ENCODE measurements around the gene C21orf91. TPM values are rescaled to one million over a fixed set of nuclear protein-coding genes. Genes with fewer than 3 reads are reported as not detected.

The C21orf91 gene
- total and polyA plus RNA-seq, 9 of the 15 experiments (the other 6 are each of a cell fraction or from before 2014, with no cell fraction given) = 3.9 to 14.1 (median 12.1) TPM

DNA sequence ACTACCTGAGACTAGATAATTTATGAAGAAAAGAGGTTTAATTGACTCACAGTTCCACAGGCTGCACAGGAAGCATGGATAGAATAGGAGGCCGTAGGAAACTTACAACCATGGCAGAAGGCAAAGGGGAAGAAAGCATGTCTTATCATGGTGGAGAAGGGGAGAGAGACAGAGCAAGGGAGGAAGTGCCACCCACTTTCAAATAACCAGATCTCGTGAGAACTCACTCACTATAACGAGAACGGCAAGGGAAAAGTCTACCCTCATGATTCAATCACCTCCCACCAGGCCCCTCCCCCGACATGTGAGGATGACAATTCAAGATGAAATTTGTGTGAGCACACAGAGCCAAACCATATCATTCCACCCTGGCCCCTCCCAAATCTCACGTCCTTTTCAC lies 4.7 kb upstream of the C21orf91 start:
- H3K9me3 ChIP-seq (replicated peaks; ENCODE audit: control insufficient read depth, insufficient read depth, low read depth, low read length) = no peaks in the 10 kb centered on the region
- H3K4me1 ChIP-seq (replicated peaks in 1 of 2; ENCODE audit: control insufficient read depth in 2 of 2, insufficient read depth in 2 of 2, low read length in 2 of 2) = peaks cover 6 to 8% of the 10 kb centered on the region in 2 experiments; a peak in 3 of 5 replicates
- intact Hi-C loops (cut with micrococcal nuclease) (no loop called here), in situ Hi-C loops (cut with MboI) (no loop called here)
- no TSS peak for BruUV-seq (replicated peaks)
- H3K27ac ChIP-seq (ENCODE audit: extremely low read depth, low read depth, low read length) = no peak overlapping the region
- no peaks in the 10 kb centered on the region for H3K9me1 ChIP-seq (ENCODE audit: control insufficient read depth, insufficient read depth, low read length)
- no peaks in the 10 kb centered on the region for H3K36me3 ChIP-seq (ENCODE audit: control insufficient read depth, insufficient read depth, low read length)
- ChIA-PET POLR2A (interaction anchor here (2.6 kb wide), 1 partner anchor 11 kb away, joined by 6 read pairs; no protein-coding TSS in a partner anchor), CTCF (ENCODE audit: low intra/inter-chr PET ratio) (no interaction called here)
- H2AFZ ChIP-seq (ENCODE audit: low read depth, low read length) = peak overlapping the region; percentile 76
- H3K27me3 ChIP-seq (ENCODE audit: control insufficient read depth in 2 of 2, insufficient read depth in 2 of 2, low read length in 2 of 2) = no peaks in the 10 kb centered on the region
- no peak overlapping the region for H3K9ac ChIP-seq (ENCODE audit: insufficient read depth in 1 of 2, low read depth in 2 of 2, low read length in 2 of 2)
- FAIRE-seq (no peak), DNase-seq (ENCODE audit: extremely low read depth in 1 of 4, low spot score in 3 of 4) (peak in 1 of 4 experiments; percentile 16), ATAC-seq (0 out of 3 replicates have a peak, but pooled peaks have one; percentile 4)
- no peaks in the 10 kb centered on the region for H4K20me1 ChIP-seq (replicated peaks; ENCODE audit: control insufficient read depth, insufficient read depth, low read length)
- WGBS (ENCODE audit: insufficient coverage, low coverage, missing lambda C conversion rate) = 7% methylated on average over 5 of the region's 6 CpGs
- H3K79me2 ChIP-seq (ENCODE audit: control insufficient read depth, insufficient read depth, low read length) = peaks cover 3% of the 10 kb centered on the region
- no peak overlapping the region for H3K4me3 ChIP-seq
- H3K4me2 ChIP-seq (ENCODE audit: insufficient read depth, low read length) = peak overlapping the region; percentile 46; the same call in 1 of the 2 replicates
- no peak for TF ChIP-seq RBM15 (IDR thresholded peaks at IDR 0.05; ENCODE audit: insufficient read depth, low read length)
- TF ChIP-seq BMI1 (IDR thresholded peaks at IDR 0.05; ENCODE audit: low read length) = no peak
- TF ChIP-seq KHSRP (IDR thresholded peaks at IDR 0.05) = no peak
- TF ChIP-seq ZNF766 (CRISPR knock-in tag; conservative IDR thresholded peaks at IDR 0.05) = 0 out of 2 replicates have a peak, but pooled peaks have one; percentile 25
- no peak for TF ChIP-seq ZSCAN32 (CRISPR knock-in tag; IDR thresholded peaks at IDR 0.05)
- TF ChIP-seq RHOXF2B (CRISPR knock-in tag; conservative IDR thresholded peaks at IDR 0.05) = no peak
- TF ChIP-seq, protein P1, sequence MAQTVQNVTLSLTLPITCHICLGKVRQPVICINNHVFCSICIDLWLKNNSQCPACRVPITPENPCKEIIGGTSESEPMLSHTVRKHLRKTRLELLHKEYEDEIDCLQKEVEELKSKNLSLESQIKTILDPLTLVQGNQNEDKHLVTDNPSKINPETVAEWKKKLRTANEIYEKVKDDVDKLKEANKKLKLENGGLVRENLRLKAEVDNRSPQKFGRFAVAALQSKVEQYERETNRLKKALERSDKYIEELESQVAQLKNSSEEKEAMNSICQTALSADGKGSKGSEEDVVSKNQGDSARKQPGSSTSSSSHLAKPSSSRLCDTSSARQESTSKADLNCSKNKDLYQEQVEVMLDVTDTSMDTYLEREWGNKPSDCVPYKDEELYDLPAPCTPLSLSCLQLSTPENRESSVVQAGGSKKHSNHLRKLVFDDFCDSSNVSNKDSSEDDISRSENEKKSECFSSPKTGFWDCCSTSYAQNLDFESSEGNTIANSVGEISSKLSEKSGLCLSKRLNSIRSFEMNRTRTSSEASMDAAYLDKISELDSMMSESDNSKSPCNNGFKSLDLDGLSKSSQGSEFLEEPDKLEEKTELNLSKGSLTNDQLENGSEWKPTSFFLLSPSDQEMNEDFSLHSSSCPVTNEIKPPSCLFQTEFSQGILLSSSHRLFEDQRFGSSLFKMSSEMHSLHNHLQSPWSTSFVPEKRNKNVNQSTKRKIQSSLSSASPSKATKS (CRISPR knock-in tag; IDR thresholded peaks at IDR 0.05) = no peak
- TF ChIP-seq FOXP1 (CRISPR knock-in tag; IDR thresholded peaks at IDR 0.05) = no peak
- no peak for TF ChIP-seq SRSF3 (IDR thresholded peaks at IDR 0.05; ENCODE audit: insufficient read depth, low read length)
- TF ChIP-seq SPI1 (IDR thresholded peaks at IDR 0.05; ENCODE audit: borderline replicate concordance, low read depth, low read length) = peak; percentile 77
- no peak for TF ChIP-seq MYC (IDR thresholded peaks at IDR 0.05; ENCODE audit: low read depth, low read length)
- no peak for TF ChIP-seq MYC (CRISPR knock-in tag; IDR thresholded peaks at IDR 0.05; ENCODE audit: borderline replicate concordance, low read depth)
- no peak for TF ChIP-seq SMAD2 (IDR thresholded peaks at IDR 0.05; ENCODE audit: low read depth, low read length)
- TF ChIP-seq MCM2 (IDR thresholded peaks at IDR 0.05; ENCODE audit: low read depth) = no peak
- TF ChIP-seq ZNF184 (CRISPR knock-in tag; IDR thresholded peaks at IDR 0.05) = no peak
- TF ChIP-seq, protein P2, sequence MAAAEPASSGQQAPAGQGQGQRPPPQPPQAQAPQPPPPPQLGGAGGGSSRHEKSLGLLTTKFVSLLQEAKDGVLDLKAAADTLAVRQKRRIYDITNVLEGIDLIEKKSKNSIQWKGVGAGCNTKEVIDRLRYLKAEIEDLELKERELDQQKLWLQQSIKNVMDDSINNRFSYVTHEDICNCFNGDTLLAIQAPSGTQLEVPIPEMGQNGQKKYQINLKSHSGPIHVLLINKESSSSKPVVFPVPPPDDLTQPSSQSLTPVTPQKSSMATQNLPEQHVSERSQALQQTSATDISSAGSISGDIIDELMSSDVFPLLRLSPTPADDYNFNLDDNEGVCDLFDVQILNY (CRISPR knock-in tag; IDR thresholded peaks at IDR 0.05) = no peak
- TF ChIP-seq, protein P3, sequence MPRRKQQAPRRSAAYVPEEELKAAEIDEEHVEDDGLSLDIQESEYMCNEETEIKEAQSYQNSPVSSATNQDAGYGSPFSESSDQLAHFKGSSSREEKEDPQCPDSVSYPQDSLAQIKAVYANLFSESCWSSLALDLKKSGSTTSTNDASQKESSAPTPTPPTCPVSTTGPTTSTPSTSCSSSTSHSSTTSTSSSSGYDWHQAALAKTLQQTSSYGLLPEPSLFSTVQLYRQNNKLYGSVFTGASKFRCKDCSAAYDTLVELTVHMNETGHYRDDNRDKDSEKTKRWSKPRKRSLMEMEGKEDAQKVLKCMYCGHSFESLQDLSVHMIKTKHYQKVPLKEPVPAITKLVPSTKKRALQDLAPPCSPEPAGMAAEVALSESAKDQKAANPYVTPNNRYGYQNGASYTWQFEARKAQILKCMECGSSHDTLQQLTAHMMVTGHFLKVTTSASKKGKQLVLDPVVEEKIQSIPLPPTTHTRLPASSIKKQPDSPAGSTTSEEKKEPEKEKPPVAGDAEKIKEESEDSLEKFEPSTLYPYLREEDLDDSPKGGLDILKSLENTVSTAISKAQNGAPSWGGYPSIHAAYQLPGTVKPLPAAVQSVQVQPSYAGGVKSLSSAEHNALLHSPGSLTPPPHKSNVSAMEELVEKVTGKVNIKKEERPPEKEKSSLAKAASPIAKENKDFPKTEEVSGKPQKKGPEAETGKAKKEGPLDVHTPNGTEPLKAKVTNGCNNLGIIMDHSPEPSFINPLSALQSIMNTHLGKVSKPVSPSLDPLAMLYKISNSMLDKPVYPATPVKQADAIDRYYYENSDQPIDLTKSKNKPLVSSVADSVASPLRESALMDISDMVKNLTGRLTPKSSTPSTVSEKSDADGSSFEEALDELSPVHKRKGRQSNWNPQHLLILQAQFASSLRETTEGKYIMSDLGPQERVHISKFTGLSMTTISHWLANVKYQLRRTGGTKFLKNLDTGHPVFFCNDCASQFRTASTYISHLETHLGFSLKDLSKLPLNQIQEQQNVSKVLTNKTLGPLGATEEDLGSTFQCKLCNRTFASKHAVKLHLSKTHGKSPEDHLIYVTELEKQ (CRISPR knock-in tag; IDR thresholded peaks at IDR 0.05) = no peak
- TF ChIP-seq GATA2 (CRISPR knock-in tag; IDR thresholded peaks at IDR 0.05) = no peak
- TF ChIP-seq ZNF143 (CRISPR knock-in tag; IDR thresholded peaks at IDR 0.05) = no peak
